Esophagus mucosa (tissue), 1 donor: ENCODE data around the gene MAN2A2. TPM values are rescaled to one million over a fixed set of nuclear protein-coding genes. Genes with fewer than 3 reads are reported as not detected.
"Not testable (repeated sequence)": the region's sequence is repeated elsewhere in the genome, so short reads cannot be mapped to it uniquely, and the experiment has no call there.

Source experiments
- ATAC-seq: fragments of 200-7000 bp; cut with Tn5 transposase; one replicate; pipeline ENCODE4 v1.9.1; 2020
- total RNA-seq: library from RNA; stranded (reverse); gene quantifications from one replicate; pipeline ENCODE4 v1.2.4, GENCODE V29; 2023
- donor health status: DM: yes; HTN: yes; CAD: no.

Gene MAN2A2
- total RNA-seq, 1 donor from 2014 or later: 15.3 TPM

DNA sequence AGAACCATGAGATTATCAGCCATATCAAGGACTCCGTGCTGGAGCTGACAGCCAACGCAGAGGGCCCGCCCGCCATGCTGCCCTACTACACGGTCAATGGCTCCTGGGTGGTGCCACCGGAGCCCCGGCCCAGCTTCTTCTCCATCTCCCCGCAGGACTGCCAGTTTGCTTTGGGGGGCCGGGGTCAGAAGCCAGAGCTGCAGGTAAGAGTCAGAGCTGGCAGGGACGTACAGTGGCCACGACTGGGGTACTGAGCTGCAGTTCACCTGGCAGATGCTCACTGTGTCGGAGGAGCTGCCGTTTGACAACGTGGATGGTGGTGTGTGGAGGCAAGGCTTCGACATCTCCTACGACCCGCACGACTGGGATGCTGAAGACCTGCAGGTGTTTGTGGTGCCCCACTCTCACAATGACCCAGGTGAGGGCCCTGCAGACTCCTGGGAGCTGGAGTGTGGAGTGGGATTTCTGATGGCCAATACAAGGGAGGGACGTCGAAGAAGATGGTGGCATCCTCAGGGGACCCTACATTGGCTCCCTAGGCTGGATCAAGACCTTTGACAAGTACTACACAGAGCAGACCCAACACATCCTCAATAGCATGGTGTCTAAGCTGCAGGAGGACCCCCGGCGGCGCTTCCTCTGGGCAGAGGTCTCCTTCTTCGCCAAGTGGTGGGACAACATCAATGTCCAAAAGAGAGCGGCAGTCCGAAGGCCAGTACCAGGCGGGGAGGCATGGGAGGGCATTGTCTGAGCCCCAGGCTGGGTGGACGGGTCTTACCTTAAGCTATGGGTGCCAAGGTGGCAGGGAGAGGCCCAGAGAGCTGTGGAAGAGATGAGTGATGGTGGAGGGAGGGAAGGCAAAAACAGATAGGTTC lies 2.4 kb downstream of the MAN2A2 start:
- no peak for ATAC-seq

DNA sequence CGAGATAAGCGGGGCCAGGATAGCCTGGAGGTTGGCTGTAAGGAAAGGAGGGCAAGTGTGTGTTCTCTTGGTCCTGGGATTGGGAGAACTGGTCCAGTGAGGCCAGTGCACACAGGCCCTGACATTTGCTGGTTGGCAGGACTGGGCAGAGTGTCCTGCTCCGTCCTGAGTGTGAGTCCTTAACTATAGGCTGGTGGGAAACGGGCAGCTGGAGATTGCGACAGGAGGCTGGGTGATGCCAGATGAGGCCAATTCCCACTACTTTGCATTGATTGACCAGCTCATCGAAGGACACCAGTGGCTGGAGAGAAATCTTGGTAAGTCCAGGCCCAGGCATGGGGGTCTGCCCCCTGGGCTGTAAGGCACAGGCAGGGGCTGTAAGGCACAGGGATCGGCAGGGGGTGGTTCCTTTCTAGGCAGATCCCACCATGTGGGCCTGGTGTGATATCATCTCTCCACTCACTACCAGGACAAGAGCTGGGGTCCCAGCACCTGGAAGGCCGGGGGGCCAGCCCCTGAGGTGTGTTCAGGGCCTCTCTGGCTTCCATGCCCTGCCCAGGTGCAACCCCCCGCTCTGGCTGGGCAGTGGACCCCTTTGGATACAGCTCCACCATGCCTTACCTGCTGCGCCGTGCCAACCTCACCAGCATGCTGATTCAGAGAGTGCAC lies 3.2 kb downstream of the MAN2A2 start:
- no peak for ATAC-seq

DNA sequence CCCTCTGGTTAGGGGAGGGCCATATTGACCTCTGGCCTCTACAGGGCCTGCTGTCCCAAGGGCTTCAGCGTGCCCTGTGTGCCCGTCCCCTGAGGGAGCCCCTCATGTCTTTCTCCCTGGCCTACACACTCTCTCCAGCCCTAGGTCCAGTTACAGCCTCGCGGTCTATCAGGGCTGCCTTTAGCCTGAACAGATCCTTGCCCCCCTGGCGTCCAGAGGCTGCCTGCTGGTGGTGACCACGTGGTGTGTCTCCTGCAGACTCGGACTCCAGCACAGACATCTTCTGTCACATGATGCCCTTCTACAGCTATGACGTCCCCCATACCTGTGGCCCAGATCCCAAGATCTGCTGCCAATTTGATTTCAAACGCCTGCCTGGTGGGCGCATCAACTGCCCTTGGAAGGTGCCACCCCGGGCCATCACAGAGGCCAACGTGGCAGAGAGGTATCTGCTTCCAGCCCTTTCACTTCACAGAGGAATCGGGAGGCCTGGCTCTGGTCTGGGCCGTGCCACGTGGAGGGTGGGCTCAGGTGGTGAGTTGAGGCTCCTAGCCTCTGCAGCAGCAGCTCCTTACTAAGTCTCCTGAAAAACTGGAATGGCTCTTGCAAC lies 4.1 kb downstream of the MAN2A2 start:
- no peak for ATAC-seq

DNA sequence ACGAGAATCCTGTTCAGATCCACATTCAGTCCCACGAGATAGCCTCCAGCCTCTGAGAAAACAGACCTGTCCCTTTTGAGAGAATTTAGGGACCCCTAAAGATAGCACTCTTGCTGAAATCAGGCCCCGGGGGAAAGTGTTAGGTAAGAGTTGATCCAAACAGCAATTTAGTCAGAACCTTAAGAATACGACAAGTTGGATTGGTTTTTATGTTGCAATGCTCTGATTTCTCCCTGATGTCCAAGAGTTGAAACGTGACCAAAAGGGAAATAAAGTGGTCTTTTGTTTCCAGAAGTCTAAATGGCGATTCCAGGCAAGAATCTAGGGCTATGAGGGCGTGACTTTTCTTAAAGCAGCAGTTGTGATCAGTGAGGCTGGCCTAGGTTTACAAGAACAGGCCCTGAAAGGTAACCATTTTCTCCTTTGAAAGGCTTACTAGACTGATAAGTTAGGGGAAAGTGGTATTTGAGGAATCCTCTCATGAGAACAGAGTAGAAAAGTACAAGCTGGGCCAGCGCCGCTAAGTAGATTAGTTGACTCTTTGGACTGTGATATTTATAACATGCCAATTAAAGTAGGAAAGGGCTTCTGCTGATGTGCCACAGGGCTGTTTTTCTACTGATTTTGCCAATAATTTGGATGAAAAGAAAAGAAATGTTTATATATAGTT lies 4.9 kb downstream of the MAN2A2 start:
- ATAC-seq: no peak

DNA sequence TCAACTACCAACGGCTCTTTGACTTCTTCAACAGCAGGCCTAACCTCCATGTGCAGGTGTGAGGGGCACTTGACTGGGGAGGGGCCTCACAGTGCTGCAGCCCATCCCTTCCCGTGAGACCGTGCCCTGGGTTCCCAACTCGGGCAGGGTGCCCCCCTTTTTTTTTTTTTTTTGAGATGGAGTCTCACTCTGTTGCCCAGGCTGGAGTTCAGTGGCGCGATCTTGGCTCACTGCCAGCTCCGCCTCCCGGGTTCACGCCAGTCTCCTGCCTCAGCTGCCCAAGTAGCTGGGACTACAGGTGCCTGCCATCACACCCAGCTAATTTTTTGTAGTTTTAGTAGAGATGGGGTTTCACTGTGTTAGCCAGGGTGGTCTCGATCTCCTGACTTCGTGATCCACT lies 6.3 kb downstream of the MAN2A2 start:
- ATAC-seq: not testable (repeated sequence)

DNA sequence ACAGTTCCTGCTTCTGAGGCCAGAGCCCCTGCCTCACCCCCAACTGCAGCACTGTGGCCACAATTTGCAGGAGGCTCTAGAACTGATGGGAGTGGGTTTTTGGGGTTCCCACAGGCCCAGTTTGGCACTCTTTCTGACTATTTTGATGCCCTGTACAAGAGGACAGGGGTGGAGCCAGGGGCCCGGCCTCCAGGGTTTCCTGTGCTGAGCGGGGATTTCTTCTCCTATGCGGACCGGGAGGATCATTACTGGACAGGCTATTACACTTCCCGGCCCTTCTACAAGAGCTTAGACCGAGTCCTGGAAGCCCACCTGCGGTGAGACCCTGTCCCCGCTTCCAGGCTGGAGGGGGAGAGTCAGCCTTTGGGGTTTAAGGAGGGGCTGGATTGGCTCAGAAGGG lies 6.9 kb downstream of the MAN2A2 start:
- no peak for ATAC-seq

DNA sequence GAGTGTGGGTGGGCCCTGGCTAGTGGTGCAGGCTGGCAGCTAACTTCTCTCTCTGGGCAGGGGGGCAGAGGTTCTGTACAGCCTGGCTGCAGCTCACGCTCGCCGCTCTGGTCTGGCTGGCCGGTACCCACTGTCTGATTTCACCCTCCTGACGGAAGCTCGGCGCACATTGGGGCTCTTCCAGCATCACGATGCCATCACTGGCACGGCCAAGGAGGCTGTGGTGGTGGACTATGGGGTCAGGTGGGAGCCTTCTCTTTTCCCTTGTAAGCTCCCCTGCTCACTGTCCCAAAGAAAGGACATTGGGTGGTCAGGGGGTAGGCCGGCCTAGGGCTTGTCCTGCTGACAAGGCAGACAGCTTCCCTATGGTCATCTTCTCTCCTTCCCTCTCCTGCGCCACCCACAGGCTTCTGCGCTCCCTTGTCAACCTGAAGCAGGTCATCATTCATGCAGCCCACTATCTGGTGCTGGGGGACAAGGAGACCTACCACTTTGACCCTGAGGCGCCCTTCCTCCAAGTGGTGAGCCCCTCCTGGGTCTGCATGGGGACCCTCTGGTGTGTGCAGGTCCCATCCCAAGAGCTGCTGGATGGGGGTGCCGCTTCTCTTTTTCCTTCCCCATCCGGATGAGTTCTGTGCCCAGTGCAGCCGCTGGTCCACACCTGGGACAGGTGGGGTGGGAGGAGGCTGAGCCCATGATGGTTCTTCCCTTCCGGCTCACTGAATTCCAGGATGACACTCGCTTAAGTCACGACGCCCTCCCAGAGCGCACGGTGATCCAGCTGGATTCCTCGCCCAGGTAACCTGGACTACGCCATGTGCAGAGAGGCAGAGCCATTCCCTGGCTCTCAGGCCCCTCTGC lies 7.6 kb downstream of the MAN2A2 start:
- ATAC-seq: no peak

DNA sequence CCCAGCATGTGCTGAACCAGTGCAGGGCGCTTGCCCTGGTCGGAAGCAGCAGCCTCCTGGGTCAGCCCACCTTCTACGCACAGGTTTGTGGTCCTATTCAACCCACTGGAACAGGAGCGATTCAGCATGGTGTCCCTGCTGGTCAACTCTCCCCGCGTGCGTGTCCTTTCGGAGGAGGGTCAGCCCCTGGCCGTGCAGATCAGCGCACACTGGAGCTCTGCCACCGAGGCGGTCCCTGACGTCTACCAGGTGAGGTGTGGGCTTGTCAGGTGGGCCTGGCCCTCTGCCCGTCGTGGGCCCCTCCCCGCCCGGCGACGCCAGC lies 8.2 kb downstream of the MAN2A2 start:
- ATAC-seq: no peak

DNA sequence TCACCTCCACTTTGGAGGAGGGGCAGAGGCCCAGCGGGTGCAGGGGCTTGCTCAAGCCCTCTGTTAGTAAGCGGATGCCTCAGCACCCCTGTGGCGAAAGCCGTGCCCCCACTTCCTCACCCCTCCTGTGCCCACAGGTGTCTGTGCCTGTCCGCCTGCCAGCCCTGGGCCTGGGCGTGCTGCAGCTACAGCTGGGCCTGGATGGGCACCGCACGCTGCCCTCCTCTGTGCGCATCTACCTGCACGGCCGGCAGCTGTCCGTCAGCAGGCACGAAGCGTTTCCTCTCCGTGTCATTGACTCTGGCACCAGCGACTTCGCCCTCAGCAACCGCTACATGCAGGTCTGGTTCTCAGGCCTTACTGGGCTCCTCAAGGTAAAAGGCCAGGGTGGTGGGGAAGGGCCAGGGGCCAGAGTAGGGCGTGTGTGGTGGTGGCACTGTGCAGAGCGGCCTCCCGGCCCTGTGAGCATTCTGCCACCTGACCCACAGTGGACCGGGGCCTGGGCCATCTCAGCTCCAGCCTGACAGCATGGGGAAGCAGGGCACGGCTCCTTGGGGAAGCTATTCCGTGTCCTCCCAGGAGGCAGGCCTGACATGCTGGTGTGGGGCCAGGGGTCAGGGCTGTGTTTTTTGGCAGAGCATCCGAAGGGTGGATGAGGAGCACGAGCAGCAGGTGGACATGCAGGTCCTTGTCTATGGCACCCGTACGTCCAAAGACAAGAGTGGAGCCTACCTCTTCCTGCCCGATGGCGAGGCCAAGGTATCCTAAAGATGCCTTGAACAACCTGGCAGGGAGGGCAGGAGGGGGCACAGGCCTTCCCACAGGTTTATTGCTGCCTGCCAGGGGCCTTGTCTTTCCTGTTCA lies 9.0 kb downstream of the MAN2A2 start:
- no peak for ATAC-seq

DNA sequence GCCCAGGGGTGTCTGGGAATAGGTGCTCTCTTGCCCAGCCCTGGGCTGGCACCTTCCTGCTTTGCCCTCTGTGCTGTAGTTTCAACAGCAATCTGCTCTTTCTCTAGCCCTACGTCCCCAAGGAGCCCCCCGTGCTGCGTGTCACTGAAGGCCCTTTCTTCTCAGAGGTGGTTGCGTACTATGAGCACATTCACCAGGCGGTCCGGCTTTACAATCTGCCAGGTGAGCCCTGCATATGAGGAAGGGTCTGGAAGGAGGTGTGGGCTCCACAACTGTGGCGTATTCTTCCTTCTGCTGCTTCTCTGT lies 9.6 kb downstream of the MAN2A2 start:
- ATAC-seq: no peak

DNA sequence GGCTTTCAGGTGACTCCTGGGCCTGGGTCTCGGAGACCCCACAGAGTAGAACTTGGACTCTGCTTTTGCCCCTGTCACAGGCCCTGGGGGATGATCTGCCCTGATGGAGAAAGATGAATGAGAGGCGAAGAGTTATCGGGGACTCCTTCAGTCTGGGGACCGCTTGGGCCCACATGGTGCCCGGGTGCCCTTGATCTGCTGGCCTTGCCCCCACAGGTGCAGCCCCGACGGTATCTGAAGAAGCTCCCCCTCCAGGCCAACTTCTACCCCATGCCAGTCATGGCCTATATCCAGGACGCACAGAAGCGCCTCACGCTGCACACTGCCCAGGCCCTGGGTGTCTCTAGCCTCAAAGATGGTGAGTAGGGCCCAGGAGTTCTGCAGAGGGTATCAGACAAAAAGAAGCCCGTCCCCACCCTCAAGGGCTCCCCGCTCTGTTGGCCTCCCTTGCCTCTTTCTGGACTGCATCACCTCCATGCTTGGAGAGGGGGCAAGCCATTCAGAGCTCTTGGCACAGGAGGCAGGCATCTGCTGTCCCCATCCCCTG lies 10.4 kb downstream of the MAN2A2 start:
- ATAC-seq: no peak

DNA sequence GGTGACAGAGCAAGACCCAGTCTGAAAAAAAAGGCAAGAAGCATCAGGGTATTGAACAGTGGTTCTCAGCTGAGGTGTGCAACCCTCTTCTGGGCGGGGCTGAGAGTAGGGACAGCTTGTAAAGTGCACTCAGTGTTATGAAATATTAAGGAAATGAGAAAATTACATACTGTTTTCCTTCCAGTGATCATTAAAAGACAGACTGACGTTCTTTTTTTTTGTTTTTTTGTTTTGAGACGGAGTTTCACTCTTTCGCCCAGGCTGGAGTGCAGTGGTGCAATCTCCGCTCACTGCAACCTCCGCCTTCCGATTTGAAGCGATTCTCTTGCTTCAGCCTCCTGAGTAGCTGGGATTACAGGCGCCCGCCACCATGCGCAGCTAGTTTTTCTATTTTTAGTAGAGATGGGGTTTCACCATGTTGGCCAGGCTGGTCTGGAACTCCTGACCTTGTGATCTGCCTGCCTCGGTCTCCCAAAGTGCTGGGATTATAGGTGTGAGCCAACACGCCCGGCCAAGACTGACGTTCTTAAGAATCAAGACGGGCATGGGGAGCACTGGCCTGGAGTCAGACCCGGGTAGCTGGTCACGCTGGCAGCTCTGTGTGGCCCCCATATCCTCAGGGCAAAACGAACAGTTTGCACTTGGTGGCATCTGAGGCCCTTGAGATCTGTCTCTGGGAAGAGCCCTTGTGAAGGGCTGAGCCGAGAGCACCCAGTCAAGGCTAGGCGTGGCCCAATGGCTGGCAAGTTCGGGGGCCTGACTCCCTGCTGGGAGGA lies 11.4 kb downstream of the MAN2A2 start:
- no peak for ATAC-seq

DNA sequence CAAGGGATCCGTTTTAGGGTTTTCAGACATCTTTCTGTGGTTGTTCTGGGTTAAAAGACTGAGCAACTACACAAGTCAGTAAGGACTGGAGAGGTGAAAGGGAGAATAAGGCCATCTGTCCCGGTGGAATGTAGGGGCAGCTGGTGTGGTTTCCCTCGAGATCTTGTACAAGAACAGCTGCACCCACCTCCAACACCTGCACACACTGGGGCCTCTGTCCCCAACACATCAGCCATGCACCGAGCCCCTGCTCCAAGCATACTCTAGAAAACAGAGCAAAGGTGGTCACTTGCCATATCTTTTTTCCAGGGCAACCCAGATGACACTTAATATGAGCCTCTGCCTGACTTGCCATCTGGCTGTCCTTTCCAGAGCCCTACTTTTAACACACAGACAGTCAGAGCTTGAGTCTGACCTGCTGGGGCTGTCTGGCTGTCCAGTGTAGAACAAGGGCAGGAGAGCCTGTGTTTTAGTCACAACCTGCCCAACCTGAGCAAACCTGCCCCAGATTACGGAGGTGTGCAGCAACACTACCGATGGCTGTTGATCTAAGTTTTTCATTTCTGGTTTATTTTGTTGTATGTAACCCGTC lies 12.2 kb downstream of the MAN2A2 start:
- ATAC-seq: peak; percentile 65

DNA sequence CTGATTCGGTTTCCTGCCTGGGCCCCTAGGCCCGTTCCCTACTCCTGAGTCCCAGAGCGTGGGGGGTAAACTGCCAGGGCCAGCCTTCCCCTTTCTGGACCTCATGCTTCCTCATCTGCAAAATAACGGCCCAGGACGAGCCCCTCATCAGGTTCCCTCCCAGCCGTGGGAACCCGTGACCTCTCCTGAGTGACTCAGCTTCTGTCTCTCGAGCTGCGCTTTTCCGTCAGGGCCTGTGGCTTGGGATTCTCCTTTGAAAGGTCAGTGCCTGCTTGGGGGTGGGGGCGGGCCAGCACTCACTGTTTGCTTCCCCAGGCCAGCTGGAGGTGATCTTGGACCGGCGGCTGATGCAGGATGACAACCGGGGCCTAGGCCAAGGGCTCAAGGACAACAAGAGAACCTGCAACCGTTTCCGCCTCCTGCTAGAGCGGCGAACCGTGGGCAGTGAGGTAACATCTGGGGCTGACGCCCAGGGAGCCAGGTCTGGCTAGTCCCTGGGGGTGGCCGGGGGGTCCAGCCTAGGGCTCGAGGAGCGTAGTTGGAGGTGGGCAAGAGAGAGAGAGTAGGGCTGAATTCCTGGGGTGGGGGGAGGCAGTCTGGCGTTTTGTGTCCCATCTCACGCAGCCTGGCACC lies 12.8 kb downstream of the MAN2A2 start:
- ATAC-seq: peak; percentile 24

DNA sequence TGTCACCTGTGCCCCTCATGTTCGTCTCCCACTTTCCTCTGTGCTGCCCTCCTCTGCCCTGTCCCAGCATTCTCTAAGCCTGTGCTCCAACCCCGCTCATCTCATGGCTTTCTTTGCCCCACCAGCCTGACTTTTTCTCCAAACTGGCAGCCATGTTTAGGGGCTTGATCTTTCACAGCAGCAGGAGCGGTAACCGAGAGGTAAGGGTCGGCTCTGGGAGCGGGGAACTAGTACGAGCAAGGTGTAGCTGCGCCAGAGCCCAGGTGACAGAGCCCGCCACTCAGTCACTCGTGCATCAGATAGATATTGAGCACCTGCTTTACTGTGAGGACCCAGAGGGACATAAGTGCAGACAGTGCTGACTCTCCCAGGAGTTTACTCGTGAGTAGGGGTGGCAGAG lies 13.4 kb downstream of the MAN2A2 start:
- no peak for ATAC-seq

DNA sequence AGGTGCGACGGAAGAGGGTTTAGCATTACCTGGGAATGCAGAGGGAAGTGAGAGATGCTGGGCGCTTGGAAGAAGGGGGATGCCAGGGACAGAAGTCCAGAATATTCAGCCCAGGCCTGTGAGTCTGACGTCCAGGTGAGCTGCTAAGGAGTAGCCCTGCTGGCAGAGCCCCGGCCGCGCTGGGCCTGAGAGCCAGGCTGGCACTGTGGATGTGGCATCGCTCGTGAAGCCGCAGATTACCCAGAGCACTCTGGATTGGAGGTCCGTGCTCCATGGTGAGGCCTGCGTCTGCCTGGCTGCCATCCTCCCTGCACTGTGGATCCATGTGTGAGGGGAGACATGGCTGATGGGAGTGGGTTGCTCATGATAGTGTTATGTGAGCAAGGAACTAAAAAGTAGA lies 14.5 kb downstream of the MAN2A2 start:
- ATAC-seq: no peak

DNA sequence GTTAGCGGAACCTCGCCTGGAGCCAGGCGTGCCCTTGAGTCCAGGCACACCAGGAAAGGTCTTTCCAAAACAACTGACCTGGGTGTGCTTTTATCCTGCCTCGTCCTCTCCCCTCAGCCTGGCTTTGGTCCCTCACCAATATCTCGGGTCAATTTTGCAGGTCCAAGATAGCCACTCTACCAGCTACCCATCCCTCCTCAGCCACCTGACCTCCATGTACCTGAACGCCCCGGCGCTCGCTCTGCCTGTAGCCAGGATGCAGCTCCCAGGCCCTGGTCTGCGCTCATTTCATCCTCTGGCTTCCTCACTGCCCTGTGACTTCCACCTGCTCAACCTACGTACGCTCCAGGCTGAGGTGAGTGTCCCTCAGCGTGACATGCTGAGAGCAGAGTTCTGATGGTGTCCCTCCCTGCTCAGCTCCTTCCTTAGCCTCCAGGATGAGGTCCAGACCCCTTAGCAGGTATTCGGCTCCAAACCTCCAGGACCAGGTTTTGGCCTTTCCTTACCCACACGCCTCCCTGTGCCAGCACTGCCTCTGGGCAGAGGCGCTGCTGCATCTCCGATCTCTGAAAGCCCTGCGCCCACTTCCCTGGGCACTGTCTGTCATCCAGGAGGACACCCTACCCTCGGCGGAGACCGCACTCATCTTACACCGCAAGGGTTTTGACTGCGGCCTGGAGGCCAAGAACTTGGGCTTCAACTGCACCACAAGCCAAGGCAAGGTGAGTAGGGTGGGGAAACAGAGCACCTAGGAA lies 15.1 kb downstream of the MAN2A2 start:
- no peak for ATAC-seq

DNA sequence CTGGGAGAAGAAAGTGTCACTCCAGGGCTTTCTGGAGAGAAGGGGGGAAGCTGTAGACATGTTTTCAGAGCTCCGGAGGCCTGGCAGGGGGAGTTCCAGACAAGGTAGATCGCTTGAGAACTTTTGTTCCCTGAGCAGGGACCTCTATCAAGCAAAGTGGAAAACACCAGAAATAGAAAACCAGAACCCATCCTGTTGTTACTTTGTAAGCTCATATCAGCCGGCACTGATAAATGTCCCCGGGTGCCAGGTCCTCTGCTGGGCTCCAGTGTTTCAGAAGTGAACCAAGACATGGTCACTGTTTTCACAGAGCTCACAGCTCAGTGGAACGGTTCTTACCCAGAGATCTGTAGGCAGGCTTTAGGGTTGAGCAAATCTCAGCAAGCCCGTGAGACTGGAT lies 15.7 kb downstream of the MAN2A2 start:
- no peak for ATAC-seq

DNA sequence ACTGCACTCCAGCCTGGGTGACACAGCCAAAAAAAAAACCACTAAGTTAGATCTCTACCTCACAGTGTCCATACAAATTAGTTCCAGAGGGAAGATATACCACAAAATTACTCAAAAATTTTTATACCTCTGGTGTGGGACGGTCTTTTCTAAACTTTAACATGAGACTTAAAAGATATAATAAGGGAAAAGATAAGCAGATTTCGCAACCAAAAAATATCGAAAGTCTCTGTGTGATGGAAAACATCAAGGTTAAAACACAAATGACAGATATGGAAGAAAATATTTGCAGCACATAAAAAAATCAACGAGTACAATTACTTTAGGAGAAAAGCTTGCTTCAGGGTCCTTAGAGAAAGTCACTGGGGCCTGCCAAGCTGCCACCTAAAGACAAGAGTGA lies 18.8 kb downstream of the MAN2A2 start:
- no peak for ATAC-seq
